GM18858 (cell line): ENCODE measurements around the gene TEDC2.
"Not testable (repeated sequence)": the region's sequence is repeated elsewhere in the genome, so short reads cannot be mapped to it uniquely, and the experiment has no call there.

ENCODE experiments used
- ATAC-seq: cut with Tn5 transposase; IDR thresholded peaks from one replicate; pipeline ENCODE4 v1.9.1; 2021; ENCODE audit not compliant: unreplicated experiment

The TEDC2 gene

GRCh38 chr16:2437032-2437790 is 22.7 kb upstream of the TEDC2 start:
- no peak for ATAC-seq

GRCh38 chr16:2438121-2438520 is 21.8 kb upstream of the TEDC2 start:
- no peak for ATAC-seq

GRCh38 chr16:2439598-2439997 is 20.3 kb upstream of the TEDC2 start:
- no peak for ATAC-seq

- not testable (repeated sequence) for ATAC-seq
These were observed 18.6 kb upstream of the TEDC2 start for GRCh38 chr16:2441143-2441804.

- no peak for ATAC-seq
These were observed 16.4 kb upstream of the TEDC2 start for GRCh38 chr16:2443555-2443954.

- no peak for ATAC-seq
These were observed 11.9 kb upstream of the TEDC2 start for GRCh38 chr16:2447920-2448583.

GRCh38 chr16:2449118-2449517 is 10.8 kb upstream of the TEDC2 start:
- no peak for ATAC-seq

- ATAC-seq = no peak
These were observed 9.4 kb upstream of the TEDC2 start for GRCh38 chr16:2450535-2450934.

- no peak for ATAC-seq
These were observed 8.9 kb upstream of the TEDC2 start for GRCh38 chr16:2450975-2451381.

- no peak for ATAC-seq
These were observed 8.0 kb upstream of the TEDC2 start for GRCh38 chr16:2451851-2452320.

GRCh38 chr16:2452650-2453049 is 7.3 kb upstream of the TEDC2 start:
- no peak for ATAC-seq

- ATAC-seq = no peak
These were observed 4.6 kb upstream of the TEDC2 start for GRCh38 chr16:2455081-2455845.

- no peak for ATAC-seq
These were observed 3.3 kb upstream of the TEDC2 start for GRCh38 chr16:2456551-2457153.

- ATAC-seq = no peak
These were observed 2.6 kb upstream of the TEDC2 start for GRCh38 chr16:2457267-2457666.

GRCh38 chr16:2457946-2458345 is 2.0 kb upstream of the TEDC2 start:
- no peak for ATAC-seq

- no peak for ATAC-seq
These were observed 842 bp upstream of the TEDC2 start for GRCh38 chr16:2458887-2459646.

GRCh38 chr16:2460391-2460713 is 443 bp downstream of the TEDC2 start:
- ATAC-seq = no peak

GRCh38 chr16:2460916-2461315 is 1.0 kb downstream of the TEDC2 start:
- no peak for ATAC-seq

- no peak for ATAC-seq
These were observed 2.3 kb downstream of the TEDC2 start for GRCh38 chr16:2462031-2462866.
